Mesodermal cell (in vitro differentiated cells): ENCODE measurements around the gene MCAT.

Experiments
- H3K27ac ChIP-seq: 2 replicates; pipeline ENCODE4 v1.7.0; 2013; ENCODE audit warnings: mild to moderate bottlenecking, low read depth, low read length, moderate library complexity; ENCODE audit not compliant: severe bottlenecking
- H3K36me3 ChIP-seq: 2 replicates; pipeline ENCODE4 v1.7.1; 2013; ENCODE audit warnings: mild to moderate bottlenecking, low read length, moderate library complexity; ENCODE audit not compliant: control insufficient read depth, insufficient read depth
- H3K4me1 ChIP-seq: one replicate; pipeline ENCODE4 v1.7.1; 2013; ENCODE audit warnings: mild to moderate bottlenecking, low read length; ENCODE audit not compliant: insufficient read depth, control insufficient read depth, poor library complexity, severe bottlenecking
- H3K4me3 ChIP-seq: 2 replicates; pipeline ENCODE4 v1.7.0; 2013; ENCODE audit warnings: low read length, control low read depth, mild to moderate bottlenecking; ENCODE audit not compliant: insufficient read depth, poor library complexity, severe bottlenecking; ENCODE audit errors: extremely low read depth
- H3K9me3 ChIP-seq: 2 replicates; pipeline ENCODE4 v1.7.1; 2013; ENCODE audit warnings: mild to moderate bottlenecking, low read length, moderate library complexity; ENCODE audit not compliant: control insufficient read depth
- WGBS, 2 experiments: methylation state at CpG; one replicate each; pipeline ENCODE4 v1.1.5; 2013; ENCODE audit warnings: missing lambda C conversion rate in 2 of 2; ENCODE audit not compliant: insufficient coverage in 2 of 2; 5-methylcytosine and 5-hydroxymethylcytosine counted together

MCAT gene

GRCh38 chr22:43118953-43119458, 24.2 kb downstream of the MCAT start:
- Histone ChIP-seq H3K4me3 (no peak overlapping the region), H3K9me3 (no peaks in the 10 kb centered on the region), H3K36me3 (no peaks in the 10 kb centered on the region), H3K4me1 (no peaks in the 10 kb centered on the region), H3K27ac (no peak overlapping the region)
- 87 to 93% methylated on average over 3 to 5 of the region's 7 CpGs for WGBS, 2 experiments

- Histone ChIP-seq H3K27ac (no peak overlapping the region), H3K36me3 (no peaks in the 10 kb centered on the region), H3K4me3 (no peak overlapping the region), H3K9me3 (no peaks in the 10 kb centered on the region), H3K4me1 (peaks cover 4% of the 10 kb centered on the region)
- WGBS, 2 experiments = 80 to 83% methylated on average over 18 to 19 of the region's 21 CpGs
Observed at GRCh38 chr22:43118024-43118849, 25.0 kb downstream of the MCAT start.

GRCh38 chr22:43116932-43117331, 26.3 kb downstream of the MCAT start:
- Histone ChIP-seq H3K4me3 (no peak overlapping the region), H3K27ac (no peak overlapping the region), H3K4me1 (peaks cover 4% of the 10 kb centered on the region), H3K9me3 (no peaks in the 10 kb centered on the region), H3K36me3 (no peaks in the 10 kb centered on the region)
- 92 to 100% methylated on average over 6 of the region's 7 CpGs for WGBS, 2 experiments

DNA sequence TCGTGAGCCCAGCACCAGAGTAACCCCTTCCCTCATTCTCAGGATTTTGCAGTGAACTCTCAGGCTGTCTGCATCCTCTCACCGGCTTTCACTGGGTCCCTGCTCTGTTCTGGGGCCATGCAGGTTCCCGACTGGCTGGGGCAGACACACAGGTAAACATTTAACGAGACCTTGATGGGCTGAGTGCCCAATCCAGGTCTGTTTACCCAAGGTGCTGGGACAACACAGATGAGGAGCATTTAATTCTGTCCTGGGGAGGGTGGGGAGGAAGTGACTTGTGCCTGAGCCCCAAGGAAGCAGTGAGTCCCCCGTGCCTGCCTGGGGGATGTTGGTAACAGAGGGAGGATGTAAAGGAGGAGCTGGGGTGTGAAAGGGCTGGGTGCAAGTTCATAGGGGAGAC, 28.2 kb downstream of the MCAT start:
- Histone ChIP-seq H3K9me3 (no peaks in the 10 kb centered on the region), H3K36me3 (no peaks in the 10 kb centered on the region)
- 79 to 82% methylated on average over 4 to 5 of the region's 5 CpGs for WGBS, 2 experiments

GRCh38 chr22:43113526-43114251, 29.5 kb downstream of the MCAT start:
- Histone ChIP-seq H3K27ac (no peak overlapping the region), H3K4me1 (peaks cover 13% of the 10 kb centered on the region), H3K36me3 (no peaks in the 10 kb centered on the region), H3K4me3 (no peak overlapping the region), H3K9me3 (no peaks in the 10 kb centered on the region)
- WGBS, 2 experiments = 85 to 93% methylated on average over 7 to 8 of the region's 13 CpGs

More for the DNA sequence above, 28.2 kb downstream of the MCAT start:
- Histone ChIP-seq H3K4me3 (no peak overlapping the region), H3K27ac (no peak overlapping the region), H3K4me1 (peaks cover 10% of the 10 kb centered on the region)

DNA sequence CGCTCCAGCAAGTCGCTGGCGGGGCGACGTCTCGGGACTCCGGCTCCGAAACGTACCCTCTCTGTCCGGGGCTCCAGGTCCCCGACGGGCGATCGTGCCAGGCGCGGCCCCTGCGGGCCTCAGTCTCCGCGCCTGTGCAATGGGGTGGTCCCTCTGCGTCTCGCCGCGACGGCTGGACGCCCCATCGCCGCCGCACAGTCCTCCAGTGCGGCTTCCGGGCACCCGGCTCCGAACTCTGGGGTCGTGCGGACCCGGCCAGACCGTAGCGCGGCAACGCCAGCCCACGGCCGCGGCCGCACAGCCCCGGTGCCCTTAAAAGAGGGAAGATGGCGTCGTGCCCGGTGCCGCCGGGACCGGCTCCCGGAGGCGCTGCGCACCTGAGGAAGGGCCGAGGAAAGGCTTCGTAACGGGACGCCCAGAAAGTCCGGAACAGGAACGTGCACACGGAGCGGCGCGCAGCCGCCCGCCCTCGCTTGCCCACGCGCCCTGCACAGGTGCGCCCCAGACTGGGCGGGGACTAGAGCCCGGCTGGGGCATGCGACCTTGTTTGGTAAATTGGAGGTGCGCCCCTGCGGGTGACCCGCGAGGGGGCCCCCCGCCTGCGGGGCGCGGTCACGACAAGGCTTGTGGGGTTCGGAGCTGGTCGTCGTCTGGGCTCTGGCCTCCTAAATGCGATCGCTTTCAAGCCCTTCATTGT, 32.1 kb downstream of the MCAT start:
- Histone ChIP-seq H3K4me3 (peak overlapping the region; percentile 53), H3K4me1 (peaks cover 13% of the 10 kb centered on the region), H3K36me3 (no peaks in the 10 kb centered on the region), H3K27ac (no peak overlapping the region), H3K9me3 (no peaks in the 10 kb centered on the region)
- 2 to 3% methylated on average over 55 to 85 of the region's 86 CpGs for WGBS, 2 experiments

- peaks cover 13% of the 10 kb centered on the region for H3K4me1 ChIP-seq
- peak within 1 kb of the TSS; percentile 53 for H3K4me3 ChIP-seq
Observed at GRCh38 chr22:43110444-43110926, 32.7 kb downstream of the MCAT start, which contains the start of gene BIK. TSS of gene BIK (plus strand) at chr22:43110750. CDS start at chr22:43124023, 13,273 bp downstream.

DNA sequence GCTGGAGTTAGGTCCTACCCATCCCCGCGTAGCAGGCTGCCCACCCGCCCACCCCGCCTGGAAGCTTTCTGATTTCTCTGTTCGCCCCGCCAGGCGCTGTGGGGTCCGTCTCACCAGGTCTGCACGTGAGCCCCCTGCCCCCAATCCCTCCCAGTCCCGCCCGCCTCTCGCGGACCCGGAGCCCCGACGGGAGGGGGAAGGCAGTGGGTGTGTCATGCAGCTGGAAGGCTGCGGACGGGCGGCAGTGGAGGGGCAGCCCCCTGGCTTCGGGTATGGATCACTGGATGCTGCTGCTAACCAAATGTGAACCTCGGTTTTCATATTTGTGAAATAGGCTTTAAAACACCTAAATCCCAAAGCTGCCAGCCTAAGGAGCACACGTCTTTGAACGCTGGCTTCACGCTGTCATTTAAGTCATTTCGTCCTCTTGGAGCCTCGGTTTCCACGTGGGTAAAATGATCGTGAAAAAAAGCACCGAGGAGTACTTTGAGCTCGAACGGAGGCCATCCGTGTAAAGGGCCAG, 33.2 kb downstream of the MCAT start:
- WGBS, 2 experiments = 1 to 2% methylated on average over 16 to 19 of the region's 32 CpGs
- H3K4me3 ChIP-seq = peak overlapping the region; percentile 53
- H3K27ac ChIP-seq = no peak overlapping the region
- H3K36me3 ChIP-seq = no peaks in the 10 kb centered on the region
- no peaks in the 10 kb centered on the region for H3K9me3 ChIP-seq
- H3K4me1 ChIP-seq = peaks cover 13% of the 10 kb centered on the region

More at GRCh38 chr22:43110444-43110926, 32.7 kb downstream of the MCAT start, which contains the start of gene BIK:
- no peaks in the 10 kb centered on the region for H3K9me3 ChIP-seq
- H3K36me3 ChIP-seq = no peaks in the 10 kb centered on the region
- WGBS, 2 experiments = 0 to 1% methylated on average over 33 to 47 of the region's 49 CpGs
- no peak within 1 kb of the TSS for H3K27ac ChIP-seq

GRCh38 chr22:43109511-43109910, 33.7 kb downstream of the MCAT start:
- Histone ChIP-seq H3K4me1 (peaks cover 13% of the 10 kb centered on the region), H3K4me3 (no peak overlapping the region), H3K36me3 (no peaks in the 10 kb centered on the region), H3K9me3 (no peaks in the 10 kb centered on the region), H3K27ac (no peak overlapping the region)
- WGBS, 2 experiments = 53% methylated on average over 3 of the region's 5 CpGs; no CpG with 5 or more reads in 1 of the 2 experiments

GRCh38 chr22:43106302-43106701, 36.9 kb downstream of the MCAT start:
- H3K4me1 ChIP-seq = peaks cover 25% of the 10 kb centered on the region
- 96 to 98% methylated on average over 6 of the region's 8 CpGs for WGBS, 2 experiments
- no peak overlapping the region for H3K4me3 ChIP-seq
- no peak overlapping the region for H3K27ac ChIP-seq
- no peaks in the 10 kb centered on the region for H3K36me3 ChIP-seq
- H3K9me3 ChIP-seq = no peaks in the 10 kb centered on the region
